A673 (cell line): ENCODE measurements around the gene ZDHHC22.

Experiments
- EZH2 ChIP-seq: fragments of 200-600 bp; sonication (generic); IDR thresholded peaks from 2 replicates; pipeline ENCODE4 v1.6.1; 2017; ENCODE audit warnings: borderline replicate concordance, low read depth, mild to moderate bottlenecking, mixed read lengths, antibody characterized with exemption, low read length; ENCODE audit not compliant: poor library complexity, severe bottlenecking
- TF ChIP-seq, protein P1 (sequence below): fragments of 300-800, 200-600 bp; sonication (generic); conservative IDR thresholded peaks from 2 replicates; pipeline ENCODE4 v1.5.1; 2017; ENCODE audit warnings: low read depth, mild to moderate bottlenecking, antibody characterized with exemption, low read length, moderate library complexity, mixed read lengths

- TF ChIP-seq, protein P1, sequence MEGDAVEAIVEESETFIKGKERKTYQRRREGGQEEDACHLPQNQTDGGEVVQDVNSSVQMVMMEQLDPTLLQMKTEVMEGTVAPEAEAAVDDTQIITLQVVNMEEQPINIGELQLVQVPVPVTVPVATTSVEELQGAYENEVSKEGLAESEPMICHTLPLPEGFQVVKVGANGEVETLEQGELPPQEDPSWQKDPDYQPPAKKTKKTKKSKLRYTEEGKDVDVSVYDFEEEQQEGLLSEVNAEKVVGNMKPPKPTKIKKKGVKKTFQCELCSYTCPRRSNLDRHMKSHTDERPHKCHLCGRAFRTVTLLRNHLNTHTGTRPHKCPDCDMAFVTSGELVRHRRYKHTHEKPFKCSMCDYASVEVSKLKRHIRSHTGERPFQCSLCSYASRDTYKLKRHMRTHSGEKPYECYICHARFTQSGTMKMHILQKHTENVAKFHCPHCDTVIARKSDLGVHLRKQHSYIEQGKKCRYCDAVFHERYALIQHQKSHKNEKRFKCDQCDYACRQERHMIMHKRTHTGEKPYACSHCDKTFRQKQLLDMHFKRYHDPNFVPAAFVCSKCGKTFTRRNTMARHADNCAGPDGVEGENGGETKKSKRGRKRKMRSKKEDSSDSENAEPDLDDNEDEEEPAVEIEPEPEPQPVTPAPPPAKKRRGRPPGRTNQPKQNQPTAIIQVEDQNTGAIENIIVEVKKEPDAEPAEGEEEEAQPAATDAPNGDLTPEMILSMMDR: no peak
- no peak for TF ChIP-seq EZH2
Observed at GRCh38 chr14:77185093-77185465, 43.5 kb upstream of the ZDHHC22 start.
